HG02884 (cell line): ENCODE results near the gene CDK15.

Experiments
- ATAC-seq: cut with Tn5 transposase; IDR thresholded peaks from one replicate; pipeline ENCODE4 v1.9.1; 2021; ENCODE audit warnings: mild to moderate bottlenecking, moderate library complexity; ENCODE audit not compliant: unreplicated experiment

CDK15 gene

GRCh38 chr2:201931475-201931874 lies 125.1 kb downstream of the CDK15 start:
- no peak for ATAC-seq

- ATAC-seq = no peak
These were observed 125.6 kb downstream of the CDK15 start for GRCh38 chr2:201931951-201932350.

DNA sequence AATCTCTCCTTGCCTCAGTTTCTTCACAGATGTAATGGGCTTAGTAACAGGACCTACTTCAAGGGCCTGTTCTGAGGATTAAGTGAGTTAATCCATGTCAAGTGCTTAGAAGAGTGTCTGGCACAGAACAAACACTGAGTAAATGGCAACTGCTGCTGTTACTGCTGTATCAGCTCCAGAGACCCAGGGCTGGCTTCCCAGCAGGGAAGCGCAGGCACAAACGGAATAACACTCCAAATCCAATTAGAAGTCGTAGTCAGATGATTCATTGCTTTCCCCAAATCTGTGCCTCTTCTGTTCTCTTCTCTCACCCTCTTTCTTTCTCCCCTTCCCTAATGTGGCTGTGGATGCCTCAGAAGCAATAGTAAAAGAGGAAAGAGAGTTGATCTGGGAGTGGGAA lies 126.2 kb downstream of the CDK15 start:
- ATAC-seq = no peak

GRCh38 chr2:201933792-201934237 lies 127.5 kb downstream of the CDK15 start:
- no peak for ATAC-seq

GRCh38 chr2:201936817-201937216 lies 130.5 kb downstream of the CDK15 start:
- ATAC-seq = no peak

GRCh38 chr2:201937343-201937742 lies 131.0 kb downstream of the CDK15 start:
- ATAC-seq = no peak

- no peak for ATAC-seq
These were observed 131.9 kb downstream of the CDK15 start for GRCh38 chr2:201938156-201938775.

- ATAC-seq = no peak
These were observed 132.4 kb downstream of the CDK15 start for GRCh38 chr2:201938781-201939180.

DNA sequence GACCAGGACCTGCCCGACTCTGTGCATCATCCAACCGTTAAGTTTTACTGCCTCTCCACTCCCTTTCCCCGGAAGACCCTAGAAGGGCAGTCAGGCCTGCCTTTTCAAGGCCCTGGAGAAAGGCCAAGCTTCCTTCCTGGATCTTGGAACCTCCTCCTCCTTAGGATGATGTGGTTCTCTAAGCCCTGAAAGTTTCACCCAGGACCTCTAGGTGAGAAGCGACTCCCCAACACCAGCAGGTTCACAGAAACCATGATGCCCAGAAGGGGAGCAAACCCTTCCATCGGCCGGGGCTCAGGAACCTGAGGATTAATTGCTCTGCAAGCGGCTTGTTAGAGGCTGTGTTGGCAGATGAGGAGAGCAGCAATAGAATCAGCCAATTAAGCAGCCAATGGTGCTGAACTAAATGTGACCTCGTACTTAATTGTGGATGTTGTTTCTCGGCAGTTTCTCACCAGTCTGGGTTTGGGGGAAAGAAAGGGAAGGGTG lies 133.2 kb downstream of the CDK15 start:
- ATAC-seq = no peak

DNA sequence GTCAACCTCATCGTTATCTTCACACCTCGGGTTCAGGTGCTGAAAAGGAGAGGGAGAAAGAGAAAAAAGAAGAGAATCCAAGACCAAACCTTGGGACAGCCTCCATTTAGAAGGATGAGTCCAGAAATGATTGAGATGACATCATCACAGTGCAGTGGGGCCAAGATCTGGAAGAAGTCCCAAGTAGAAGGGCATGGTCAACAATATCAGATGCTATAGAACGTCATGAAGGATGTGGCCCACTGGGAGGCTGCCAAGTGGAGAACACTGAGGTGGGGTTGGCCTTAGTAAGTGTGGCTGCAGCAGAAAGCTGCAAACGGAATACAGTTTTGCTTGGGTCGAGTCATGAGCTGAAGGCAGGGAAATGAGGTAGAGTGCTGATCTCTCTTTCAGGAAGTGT lies 136.2 kb downstream of the CDK15 start:
- ATAC-seq = no peak
